Measurements from ENCODE around the gene NKG7.

NKG7 gene

GRCh38 chr19:51389143-51389542 lies 16.7 kb upstream of the NKG7 start:
- no peak for DNase-seq

GRCh38 chr19:51387924-51388389 lies 15.5 kb upstream of the NKG7 start, which contains the start of gene LIM2:
LIM2 (minus strand) TSS chr19:51387974; CDS start chr19:51387443, 531 bp downstream.
- no peak for DNase-seq

- no peak for DNase-seq
Measured at GRCh38 chr19:51386882-51387520, 14.5 kb upstream of the NKG7 start.

DNA sequence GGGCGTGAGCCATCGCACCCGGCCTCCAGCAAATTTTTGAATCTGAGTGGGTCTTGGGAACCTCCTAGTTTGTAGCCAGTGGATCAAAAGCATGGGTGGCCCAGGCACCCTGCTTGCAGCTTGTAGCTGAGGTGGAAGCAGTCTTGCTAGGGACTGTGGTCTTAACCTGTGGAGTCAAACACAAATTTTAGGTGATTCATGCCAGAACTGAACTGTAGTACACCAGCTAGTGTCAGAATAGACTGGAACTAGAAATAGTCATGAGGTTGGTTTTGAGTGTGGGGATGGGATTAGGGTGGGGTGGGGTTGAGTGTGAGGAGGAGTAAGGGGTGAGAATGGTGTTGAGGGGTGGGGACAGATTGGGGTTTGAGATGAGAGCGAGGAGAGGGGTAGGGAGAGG lies 9.6 kb upstream of the NKG7 start:
- no peak for DNase-seq

DNA sequence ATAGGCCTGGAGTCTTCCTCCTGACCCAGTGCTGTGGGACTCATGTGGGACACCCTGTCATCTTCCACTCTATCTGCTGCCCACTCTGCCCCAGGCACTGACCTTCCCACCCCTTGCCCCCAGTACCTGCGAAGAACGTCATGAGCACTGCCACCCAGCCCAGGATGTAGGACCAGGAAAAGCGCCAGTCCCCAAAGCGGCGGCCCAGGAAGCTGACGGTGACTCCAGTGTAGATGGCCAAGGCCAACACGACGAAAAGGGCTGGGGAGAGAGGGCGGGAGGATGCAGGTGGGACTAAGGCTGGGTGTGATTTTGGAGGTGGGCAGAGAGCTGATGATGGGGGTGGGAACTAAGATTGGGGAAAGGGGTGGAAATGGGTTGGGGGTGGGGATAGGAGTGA lies 7.9 kb upstream of the NKG7 start:
- no peak for DNase-seq

GRCh38 chr19:51377422-51377821 lies 5.0 kb upstream of the NKG7 start:
- DNase-seq, result no peak

- no peak for DNase-seq
Measured at GRCh38 chr19:51375504-51376221, 3.2 kb upstream of the NKG7 start.

- DNase-seq, result no peak
Measured at GRCh38 chr19:51372021-51372648, 319 bp downstream of the NKG7 start.

- no peak for DNase-seq
Measured at GRCh38 chr19:51371186-51371690, 1.2 kb downstream of the NKG7 start.

- DNase-seq, result no peak
Measured at GRCh38 chr19:51370230-51370629, 2.2 kb downstream of the NKG7 start.

GRCh38 chr19:51368366-51369282 lies 3.8 kb downstream of the NKG7 start, which contains the start of gene CLDND2:
CLDND2 (minus strand) TSS chr19:51369003; CDS start chr19:51368577, 426 bp downstream.
- no peak for DNase-seq

GRCh38 chr19:51367565-51368365 lies 4.7 kb downstream of the NKG7 start:
- peak; percentile 98 for DNase-seq

DNA sequence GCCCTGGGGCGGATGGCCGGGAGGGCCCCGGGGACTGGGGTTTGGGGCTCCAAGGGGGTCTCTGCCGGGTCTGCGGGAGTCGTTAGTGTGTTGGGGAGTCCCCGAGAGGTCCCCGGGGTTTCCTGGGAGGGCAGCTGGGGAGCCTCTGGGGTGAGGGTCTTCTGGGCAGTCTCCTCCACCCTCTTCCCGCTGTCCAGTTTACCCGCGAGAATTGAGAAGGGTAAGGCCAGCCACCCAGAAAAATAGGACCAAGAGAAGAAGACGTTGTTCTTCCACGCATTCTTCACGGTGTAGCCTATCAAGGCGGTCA lies 5.2 kb downstream of the NKG7 start:
- DNase-seq, result no peak

GRCh38 chr19:51366389-51367254 lies 5.8 kb downstream of the NKG7 start:
- DNase-seq, result peak; percentile 98

DNA sequence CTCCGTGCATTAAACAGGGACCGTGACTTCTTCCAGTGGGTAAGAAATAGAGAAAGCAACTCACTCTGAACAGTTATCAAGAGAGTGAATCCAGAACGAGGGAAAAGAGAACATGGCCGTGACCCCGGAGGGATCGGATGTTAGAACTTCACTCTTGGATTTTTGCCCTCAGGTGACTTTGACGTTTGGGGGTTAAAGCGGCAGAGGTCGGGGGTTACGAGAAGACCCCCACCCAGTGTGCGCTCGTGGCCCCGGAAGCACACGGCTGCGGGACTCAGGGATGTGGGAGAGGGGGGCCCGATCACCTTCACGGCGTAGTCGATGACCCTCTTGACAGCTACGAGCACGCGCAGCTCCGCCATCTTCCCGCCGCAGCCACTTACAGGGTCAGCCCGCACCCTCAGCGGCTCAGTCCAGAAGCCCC lies 6.5 kb downstream of the NKG7 start, which contains the start of gene ETFB:
TSS of gene ETFB (minus strand) at position 424 of the 424 bp plus-strand sequence. CDS start at position 362, 62 bp downstream.
- DNase-seq, result no peak

DNA sequence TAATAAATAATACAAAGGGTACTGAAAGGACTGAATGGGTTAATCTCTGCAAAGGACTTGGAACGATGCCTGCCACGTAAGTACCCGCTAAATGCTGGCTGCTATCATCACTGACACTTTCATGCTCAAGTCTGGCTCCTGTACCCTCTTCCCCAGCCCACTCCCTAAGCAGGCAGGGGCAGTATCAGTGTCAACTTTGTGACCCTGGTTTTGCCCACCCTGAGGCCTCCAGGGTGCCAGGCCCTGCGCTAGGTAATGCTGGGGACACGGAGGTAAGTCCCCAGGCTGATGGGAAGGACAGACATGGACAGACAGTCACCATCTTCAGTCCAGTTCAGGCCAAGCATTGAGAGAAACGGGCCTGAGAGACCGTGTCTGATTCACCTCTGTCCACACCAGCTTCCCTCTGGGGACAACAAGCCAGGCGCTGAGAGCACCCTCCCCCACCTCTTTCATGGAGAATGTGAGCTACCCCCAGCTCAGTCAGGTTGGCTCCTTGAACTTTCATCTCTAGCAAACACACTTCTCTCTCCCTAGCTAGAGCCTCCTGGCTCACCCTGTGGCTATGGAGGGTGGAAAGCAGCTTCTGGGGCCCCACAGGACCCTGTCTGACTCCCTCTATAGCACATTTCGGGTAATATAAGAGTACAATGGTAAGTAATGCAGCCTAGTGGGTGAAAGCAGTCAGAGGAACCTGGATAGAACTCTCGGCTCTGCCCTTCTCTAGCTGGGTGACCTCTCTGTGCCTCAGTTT lies 7.1 kb downstream of the NKG7 start:
- DNase-seq, result peak; percentile 34

GRCh38 chr19:51364200-51365106 lies 8.0 kb downstream of the NKG7 start:
- no peak for DNase-seq

- DNase-seq, result no peak
Measured at GRCh38 chr19:51361239-51361638, 11.2 kb downstream of the NKG7 start.

All from fibroblast of skin of back (primary cell).